Measurements from ENCODE around the gene ITGBL1.

- TF ChIP-seq FOSL1 (CRISPR knock-in tag; IDR thresholded peaks at IDR 0.05; ENCODE audit: borderline replicate concordance), result no peak
- TF ChIP-seq ZNF121 (CRISPR knock-in tag; IDR thresholded peaks at IDR 0.05), result no peak
- TF ChIP-seq THAP11 (CRISPR knock-in tag; IDR thresholded peaks at IDR 0.05), result no peak
- TF ChIP-seq ZHX2 (IDR thresholded peaks at IDR 0.05; ENCODE audit: low read depth), result no peak
- no peak for TF ChIP-seq ZHX2 (CRISPR knock-in tag; IDR thresholded peaks at IDR 0.05; ENCODE audit: borderline replicate concordance)
- no peak for TF ChIP-seq SP1 (IDR thresholded peaks at IDR 0.05)
- no peak for TF ChIP-seq SP1 (CRISPR knock-in tag; IDR thresholded peaks at IDR 0.05)
- TF ChIP-seq KDM5A (IDR thresholded peaks at IDR 0.05; ENCODE audit: borderline replicate concordance, low read length), result no peak
- TF ChIP-seq KAT8 (CRISPR knock-in tag; IDR thresholded peaks at IDR 0.05), result no peak
- no peak for TF ChIP-seq FOXM1 (CRISPR knock-in tag; IDR thresholded peaks at IDR 0.05)
- TF ChIP-seq ESRRA (CRISPR knock-in tag; IDR thresholded peaks at IDR 0.05; ENCODE audit: low read depth), result no peak
- TF ChIP-seq RAD21 (CRISPR knock-in tag; IDR thresholded peaks at IDR 0.05), result no peak
- no peak for TF ChIP-seq POLR2A (IDR thresholded peaks at IDR 0.05; ENCODE audit: insufficient read depth in 1 of 2, low read depth in 2 of 2, low read length in 2 of 2)
- no peak for TF ChIP-seq CREM (IDR thresholded peaks at IDR 0.05)
- no peak for TF ChIP-seq CREM (CRISPR knock-in tag; IDR thresholded peaks at IDR 0.05)
- no peak for TF ChIP-seq YY1 (IDR thresholded peaks at IDR 0.05; ENCODE audit: insufficient read depth, insufficient replicate concordance, low read depth, low read length)
- no peak for TF ChIP-seq ZNF446 (CRISPR knock-in tag; IDR thresholded peaks at IDR 0.05)
Observed at GRCh38 chr13:101746513-101746912, 294.0 kb downstream of the ITGBL1 start.

All from HepG2 (cell line).